ENCODE data around the gene NRTN. TPM values are rescaled to one million over a fixed set of nuclear protein-coding genes. Genes with fewer than 3 reads are reported as not detected.
A peak's percentile ranks its signal among the peaks of the same experiment; 100 is the strongest.

The NRTN gene
- total RNA-seq, 1 experiment from 2014 or later = 0.80 TPM

GRCh38 chr19:5772416-5772815 lies 32.5 kb upstream of the NRTN start:
- no peak for TF ChIP-seq REST (IDR thresholded peaks at IDR 0.05; ENCODE audit: insufficient read depth in 1 of 2, low read depth in 2 of 2, low read length in 1 of 2)
- no peak for TF ChIP-seq CTCF (IDR thresholded peaks at IDR 0.05)
- TF ChIP-seq TCF7L2 (IDR thresholded peaks at IDR 0.05; ENCODE audit: low read depth, low read length) = no peak
- no peak for TF ChIP-seq POLR2AphosphoS5 (IDR thresholded peaks at IDR 0.05; ENCODE audit: low read depth, low read length)
- no peak for TF ChIP-seq SIN3A (IDR thresholded peaks at IDR 0.05; ENCODE audit: borderline replicate concordance, insufficient read depth, low read depth, low read length)
- Histone ChIP-seq H3K4me3 (ENCODE audit: low read depth in 2 of 2, low read length in 2 of 2) (no peak overlapping the region), H3K27ac (ENCODE audit: low read length) (no peak overlapping the region; the same call in 1 of the 2 replicates), H3K27me3 (ENCODE audit: control insufficient read depth, insufficient read depth, low read length) (no peaks in the 10 kb centered on the region), H3K36me3 (ENCODE audit: control insufficient read depth, insufficient read depth, low read length) (no peaks in the 10 kb centered on the region), H3K9me3 (ENCODE audit: control insufficient read depth, insufficient read depth, low read depth, low read length) (no peaks in the 10 kb centered on the region), H3K4me1 (ENCODE audit: control insufficient read depth, insufficient read depth, low read length) (peaks cover 3% of the 10 kb centered on the region; the same call in 1 of the 2 replicates)
- DNase-seq (ENCODE audit: low read depth, low spot score) (no peak), ATAC-seq (no peak)
- intact Hi-C loops (cut with micrococcal nuclease; ENCODE audit: unreplicated experiment) = no loop called here
- no TSS peak for BruUV-seq (replicated peaks)
- ChIA-PET CTCF (no interaction called here), POLR2A (interaction anchor here (0.5 kb wide), 1 partner anchor 54 kb away, joined by 3 read pairs; no protein-coding TSS in a partner anchor)
- in situ Hi-C loops (cut with HindIII; ENCODE audit: low pct_unique_long_range_greater_than_20kb, low sequenced_read_pairs) = no loop called here

DNA sequence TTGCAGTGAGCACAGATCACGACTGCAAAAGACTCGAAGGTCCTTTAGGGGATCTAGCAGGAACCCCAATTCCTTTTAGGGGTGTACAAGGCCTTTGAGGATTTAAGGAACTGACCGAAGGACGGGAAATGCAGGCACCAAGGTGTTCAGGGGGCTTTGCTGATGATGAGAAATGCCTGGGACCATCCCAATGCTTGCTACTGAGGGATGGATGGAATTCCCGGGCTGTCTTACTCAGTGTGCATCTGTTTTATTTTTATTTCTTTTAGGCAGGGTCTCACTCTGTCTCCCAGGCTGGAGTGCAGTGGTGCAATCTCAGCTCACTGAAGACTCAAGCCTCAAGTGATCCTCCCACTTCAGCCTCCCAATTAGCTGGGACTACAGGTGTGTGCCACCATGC lies 31.6 kb upstream of the NRTN start:
- no peak for ATAC-seq
- Histone ChIP-seq H3K27ac (ENCODE audit: low read length) (peak overlapping the region; percentile 67; the same call in 1 of the 2 replicates), H3K4me1 (ENCODE audit: control insufficient read depth, insufficient read depth, low read length) (peaks cover 3% of the 10 kb centered on the region; the same call in 1 of the 2 replicates), H3K27me3 (ENCODE audit: control insufficient read depth, insufficient read depth, low read length) (no peaks in the 10 kb centered on the region), H3K4me3 (ENCODE audit: low read depth in 2 of 2, low read length in 2 of 2) (no peak overlapping the region), H3K36me3 (ENCODE audit: control insufficient read depth, insufficient read depth, low read length) (no peaks in the 10 kb centered on the region), H3K9me3 (ENCODE audit: control insufficient read depth, insufficient read depth, low read depth, low read length) (no peaks in the 10 kb centered on the region)
- DNase-seq (ENCODE audit: low read depth, low spot score) = no peak
- intact Hi-C loops (cut with micrococcal nuclease; ENCODE audit: unreplicated experiment) = no loop called here
- in situ Hi-C loops (cut with HindIII; ENCODE audit: low pct_unique_long_range_greater_than_20kb, low sequenced_read_pairs) = no loop called here
- TF ChIP-seq POLR2AphosphoS5 (IDR thresholded peaks at IDR 0.05; ENCODE audit: low read depth, low read length) (no peak), REST (IDR thresholded peaks at IDR 0.05; ENCODE audit: insufficient read depth in 1 of 2, low read depth in 2 of 2, low read length in 1 of 2) (no peak), TCF7L2 (IDR thresholded peaks at IDR 0.05; ENCODE audit: low read depth, low read length) (no peak), CTCF (IDR thresholded peaks at IDR 0.05) (no peak), SIN3A (IDR thresholded peaks at IDR 0.05; ENCODE audit: borderline replicate concordance, insufficient read depth, low read depth, low read length) (no peak)
- CTCF ChIA-PET = interaction anchor here (0.6 kb wide), 1 partner anchor 205 kb away, joined by 6 read pairs; no protein-coding TSS in a partner anchor
- BruUV-seq (replicated peaks) = no TSS peak
- POLR2A ChIA-PET = no interaction called here
